Stimulated activated naive CD4-positive, alpha-beta T cell (primary cell): Measurements from ENCODE around the gene SYCE3.
"Not testable (repeated sequence)": the region's sequence is repeated elsewhere in the genome, so short reads cannot be mapped to it uniquely, and the experiment has no call there.

ENCODE experiments used
- DNase-seq, 6 experiments: peaks; one replicate each; lab custom pipeline; 2025; lab: John Stamatoyannopoulos, UW

The SYCE3 gene

DNA sequence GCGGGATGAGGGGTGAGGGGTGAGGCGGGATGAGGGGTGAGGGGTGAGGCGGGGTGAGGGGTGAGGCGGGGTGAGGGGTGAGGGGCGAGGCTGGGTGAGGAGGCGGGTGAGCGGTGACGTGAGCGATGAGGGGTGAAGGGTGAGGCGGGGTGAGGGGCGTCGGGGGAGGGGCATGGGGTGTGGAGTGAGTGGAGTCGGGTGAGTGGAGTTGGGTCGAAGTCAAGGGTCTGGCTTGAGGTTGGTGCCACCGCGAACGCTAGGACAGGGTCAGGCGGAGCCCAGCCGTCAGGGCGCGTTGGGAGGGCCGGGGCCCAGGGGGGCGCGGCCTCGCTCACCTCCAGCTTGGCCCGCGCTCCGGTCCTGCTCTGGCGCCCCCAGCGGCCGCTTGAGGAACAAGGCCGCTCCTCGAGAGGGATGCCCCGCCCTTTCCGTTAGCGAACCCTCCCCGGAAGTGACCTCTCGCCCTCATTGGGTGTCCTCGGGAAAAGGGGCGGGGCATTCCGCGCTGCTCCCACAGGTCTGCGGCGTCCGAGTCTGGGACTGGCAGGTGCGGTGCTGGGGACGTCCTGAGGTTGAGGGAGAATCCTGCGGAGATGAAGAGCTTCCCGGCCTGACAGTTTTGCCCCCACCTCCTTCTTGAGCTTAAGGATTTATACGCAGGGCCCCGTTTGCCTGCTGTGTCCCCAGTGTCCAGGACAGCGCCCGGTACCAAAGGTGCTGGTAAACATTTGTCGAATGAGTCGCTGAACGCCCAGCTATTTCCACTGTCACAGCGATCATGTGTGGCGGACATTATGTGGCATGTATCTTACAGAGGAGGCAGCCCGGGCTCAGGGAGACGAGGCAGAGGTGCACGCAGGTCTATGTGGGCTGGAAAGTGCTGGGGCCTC is at the start of gene SYCE3:
Gene SYCE3 (minus strand): TSS at position 397 of the 890 bp plus-strand sequence. CDS start 6,514 bp downstream, outside the sequence.
- DNase-seq: peak; percentile 86 to 96 (median 94)

DNA sequence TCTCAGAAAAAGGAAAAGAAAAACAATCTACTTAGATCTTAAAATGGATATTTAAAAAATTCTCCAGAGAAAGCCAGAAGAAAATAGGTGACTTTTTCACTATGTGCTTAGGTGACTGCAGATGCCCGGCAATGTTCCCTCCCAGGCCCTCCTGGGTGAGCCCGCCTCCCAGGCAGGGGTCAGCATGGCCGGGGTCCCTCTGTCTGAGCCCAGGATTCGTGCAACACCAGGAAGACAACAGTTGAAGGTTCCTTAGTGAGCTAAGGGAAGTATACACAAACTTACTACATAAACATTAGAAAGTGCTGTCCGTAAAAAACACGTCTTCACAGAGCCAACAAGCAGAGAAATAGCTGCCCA is 49.4 kb upstream of the SYCE3 start:
- DNase-seq: no peak

DNA sequence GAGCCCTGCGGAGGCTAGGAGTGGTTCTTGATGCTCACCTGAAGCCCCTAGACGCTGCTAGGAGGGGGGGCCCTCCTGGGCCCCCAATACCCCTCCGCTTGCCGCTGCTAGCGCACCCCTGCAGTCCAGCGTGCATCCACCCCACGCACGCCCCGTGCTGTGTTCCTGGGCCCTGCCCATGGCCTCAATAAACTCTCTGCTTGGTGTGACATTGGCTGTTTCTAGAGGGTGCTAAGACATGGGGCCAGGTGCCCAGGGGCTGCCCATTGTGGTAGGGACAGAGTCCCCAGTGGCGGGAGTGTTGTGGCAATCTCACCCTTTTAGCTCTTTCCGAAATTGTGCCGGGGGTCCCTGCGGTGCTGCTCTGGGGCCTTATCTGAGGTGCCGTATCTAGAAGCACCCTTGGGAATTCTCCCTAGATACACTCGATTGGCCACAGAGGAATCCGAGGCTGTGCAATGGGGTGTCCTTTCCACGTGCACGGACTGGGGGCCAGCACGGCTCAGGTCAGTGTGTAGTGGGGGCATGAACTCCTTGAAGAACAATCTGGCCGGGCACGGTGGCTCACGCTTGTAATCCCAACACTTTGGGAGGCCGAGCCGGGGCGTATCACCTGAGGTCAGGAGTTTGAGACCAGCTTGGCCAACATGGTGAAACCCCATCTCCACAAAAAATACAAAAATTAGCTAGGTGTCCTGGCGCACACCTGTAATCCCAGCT is 48.8 kb upstream of the SYCE3 start:
- DNase-seq: no peak

DNA sequence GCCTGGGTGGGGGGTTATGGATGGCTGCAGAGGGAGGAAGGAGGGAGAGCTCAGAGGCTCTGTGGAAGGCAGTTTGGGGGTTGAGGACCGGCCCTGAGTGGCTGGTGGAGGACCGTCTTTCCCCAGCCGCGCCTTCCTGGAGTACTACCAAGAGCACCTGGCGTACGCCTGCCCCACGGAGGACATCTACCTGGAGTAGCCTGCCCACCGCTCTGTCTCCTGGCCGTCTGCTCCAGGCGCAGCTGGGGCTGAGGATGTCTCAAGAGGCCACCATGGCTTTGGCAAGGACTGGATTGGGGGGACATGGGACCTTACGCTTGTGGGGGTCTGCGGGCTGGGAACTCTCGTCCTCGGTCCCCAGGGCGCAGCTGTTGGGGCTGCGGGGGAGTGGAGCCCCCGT is 47.9 kb upstream of the SYCE3 start:
- DNase-seq: no peak

DNA sequence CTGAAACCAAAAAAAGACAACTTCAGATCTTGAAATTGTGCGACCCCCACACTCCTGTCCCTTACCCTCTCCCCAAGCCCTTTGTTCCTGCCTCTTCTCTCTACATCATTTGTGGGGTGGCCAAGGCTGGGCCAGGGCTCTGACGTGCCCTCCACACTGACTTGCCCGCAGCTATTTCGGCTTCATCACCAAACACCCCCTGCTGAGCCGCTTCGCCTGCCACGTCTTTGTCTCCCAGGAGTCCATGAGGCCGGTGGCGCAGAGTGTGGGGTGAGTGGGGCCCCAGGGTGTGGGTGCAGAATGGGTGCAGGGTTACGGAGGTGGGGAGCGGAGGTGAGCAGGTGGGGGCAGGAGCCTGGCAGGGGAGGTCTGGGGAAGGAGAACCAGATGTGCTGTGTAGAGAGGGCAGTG is 47.3 kb upstream of the SYCE3 start:
- no peak for DNase-seq

GRCh38 chr22:50609599-50609998 is 46.9 kb upstream of the SYCE3 start:
- no peak for DNase-seq

DNA sequence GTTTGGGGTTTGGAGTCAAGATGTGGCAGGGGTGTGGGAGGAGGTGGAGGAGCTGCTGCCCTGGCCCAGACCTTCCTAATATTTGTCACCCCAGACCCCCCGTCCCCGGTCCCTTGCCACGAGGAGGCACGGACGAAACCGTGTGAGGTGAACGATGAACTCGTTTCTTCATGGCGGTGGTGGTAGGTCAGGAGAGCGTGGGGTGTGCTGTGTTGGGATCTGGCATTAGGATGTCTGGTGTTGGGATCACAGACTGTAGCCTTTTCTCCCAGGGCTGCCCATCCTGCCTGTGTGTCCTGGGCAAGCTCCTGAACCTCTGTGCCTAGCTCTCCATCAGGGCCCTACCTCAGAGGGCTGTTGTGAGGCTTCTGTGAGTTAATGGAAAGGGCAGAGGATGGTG is 46.3 kb upstream of the SYCE3 start:
- DNase-seq: no peak

DNA sequence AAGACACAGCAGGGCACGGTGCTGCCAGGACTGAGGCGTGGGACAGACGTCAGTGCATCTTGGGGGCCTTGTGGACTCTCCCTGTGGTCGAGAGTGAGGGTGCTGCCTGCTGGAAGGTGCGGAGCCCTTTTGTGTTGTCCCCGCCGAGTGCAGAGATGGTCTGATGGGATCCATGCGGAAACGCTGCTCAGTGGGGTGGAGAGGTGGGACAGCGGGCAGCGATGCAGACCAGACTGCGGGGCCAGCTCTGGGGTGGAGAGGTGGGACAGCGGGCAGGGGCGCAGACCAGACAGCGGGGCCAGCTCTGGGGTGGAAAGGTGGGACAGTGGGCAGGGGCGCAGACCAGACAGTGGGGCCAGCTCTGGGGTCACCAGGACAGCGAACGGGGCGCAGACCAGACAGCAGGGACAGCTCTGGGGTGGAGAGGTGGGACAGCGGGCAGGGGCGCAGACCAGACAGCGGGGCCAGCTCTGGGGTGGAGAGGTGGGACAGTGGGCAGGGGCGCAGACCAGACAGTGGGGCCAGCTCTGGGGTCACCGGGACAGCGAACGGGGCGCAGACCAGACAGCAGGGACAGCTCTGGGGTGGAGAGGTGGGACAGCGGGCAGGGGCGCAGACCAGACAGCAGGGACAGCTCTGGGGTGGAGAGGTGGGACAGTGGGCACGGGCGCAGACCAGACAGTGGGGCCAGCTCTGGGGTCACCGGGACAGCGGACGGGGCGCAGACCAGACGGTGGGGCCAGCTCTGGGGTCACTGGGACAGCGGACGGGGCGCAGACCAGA is 45.5 kb upstream of the SYCE3 start:
- DNase-seq: not testable (repeated sequence)

DNA sequence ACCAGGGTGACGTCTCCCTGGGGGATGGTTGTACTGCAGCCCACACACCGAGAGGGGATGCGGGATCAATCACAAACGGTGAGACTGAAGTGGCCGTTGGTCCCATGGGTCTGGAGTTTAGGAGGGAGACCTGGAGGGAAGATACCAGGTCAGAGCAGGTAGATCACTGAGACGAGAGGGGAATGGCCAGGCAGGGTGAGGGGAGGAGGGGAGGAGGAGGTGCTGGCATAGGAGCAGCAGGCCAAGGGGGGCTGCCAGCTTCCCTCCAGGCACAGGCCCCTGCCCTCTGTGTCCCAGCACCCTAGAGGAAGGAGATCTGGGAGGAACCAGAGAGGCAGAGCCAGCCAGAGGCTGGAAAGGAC is 44.9 kb upstream of the SYCE3 start:
- no peak for DNase-seq

GRCh38 chr22:50606946-50607658 is 44.4 kb upstream of the SYCE3 start:
- no peak for DNase-seq

DNA sequence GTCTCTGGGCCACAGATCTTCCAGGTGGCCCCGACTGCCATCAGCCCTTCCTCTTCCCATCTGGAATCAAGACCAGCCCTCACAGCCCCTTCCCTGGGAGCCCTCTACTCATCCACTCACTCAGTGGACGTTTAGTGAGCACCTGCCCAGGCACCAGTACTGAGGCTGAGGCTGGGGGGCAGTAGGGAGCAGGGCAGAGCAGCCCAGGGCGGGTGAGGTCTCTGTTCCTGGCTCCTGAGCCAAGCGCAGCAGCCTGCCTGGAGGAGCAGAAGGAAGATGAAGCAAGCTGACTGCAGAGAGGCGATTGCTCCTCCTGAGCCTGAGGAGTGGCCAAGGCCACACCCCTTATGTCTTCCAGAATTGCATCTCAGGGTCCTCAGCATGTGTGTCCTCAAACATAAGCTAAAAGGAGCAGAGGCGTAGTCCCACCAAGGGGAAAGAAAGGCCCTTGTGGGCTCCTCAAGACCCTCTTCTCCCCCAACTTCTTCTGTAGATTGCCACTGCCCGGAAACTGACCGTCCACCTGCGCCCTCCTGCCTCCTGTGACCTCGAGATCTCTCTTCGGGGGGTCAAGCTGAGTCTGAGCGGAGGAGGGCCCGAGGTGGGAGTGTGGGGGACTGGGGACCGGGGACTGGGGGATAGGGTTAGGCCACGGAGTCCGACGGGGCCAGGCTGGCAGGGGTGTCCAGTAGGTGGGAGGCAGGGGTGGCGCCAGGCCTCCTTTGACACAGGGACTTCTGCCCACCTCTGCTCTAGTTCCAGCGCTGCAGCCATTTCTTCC is 43.6 kb upstream of the SYCE3 start:
- no peak for DNase-seq

GRCh38 chr22:50605613-50606074 is 42.9 kb upstream of the SYCE3 start:
- DNase-seq: no peak

GRCh38 chr22:50605002-50605612 is 42.4 kb upstream of the SYCE3 start:
- no peak for DNase-seq

DNA sequence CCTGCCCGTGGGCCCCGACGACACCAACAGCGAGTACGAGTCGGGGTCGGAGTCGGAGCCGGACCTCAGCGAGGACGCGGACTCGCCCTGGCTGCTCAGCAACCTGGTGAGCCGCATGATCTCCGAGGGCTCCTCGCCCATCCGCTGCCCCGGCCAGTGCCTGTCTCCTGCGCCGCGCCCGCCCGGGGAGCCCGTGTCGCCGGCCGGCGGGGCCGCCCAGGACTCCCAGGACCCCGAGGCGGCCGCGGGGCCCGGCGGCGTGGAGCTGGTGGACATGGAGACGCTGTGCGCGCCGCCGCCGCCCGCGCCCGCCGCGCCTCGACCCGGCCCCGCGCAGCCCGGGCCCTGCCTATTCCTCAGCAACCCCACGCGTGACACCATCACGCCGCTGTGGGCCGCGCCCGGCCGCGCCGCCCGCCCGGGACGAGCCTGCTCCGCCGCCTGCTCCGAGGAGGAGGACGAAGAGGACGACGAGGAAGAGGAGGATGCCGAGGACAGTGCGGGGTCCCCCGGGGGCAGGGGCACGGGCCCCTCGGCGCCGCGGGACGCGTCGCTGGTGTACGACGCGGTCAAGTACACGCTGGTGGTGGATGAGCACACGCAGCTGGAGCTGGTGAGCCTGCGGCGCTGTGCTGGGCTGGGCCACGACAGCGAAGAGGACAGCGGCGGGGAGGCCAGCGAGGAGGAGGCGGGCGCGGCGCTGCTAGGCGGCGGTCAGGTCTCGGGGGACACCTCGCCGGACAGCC is 41.7 kb upstream of the SYCE3 start:
- no peak for DNase-seq

DNA sequence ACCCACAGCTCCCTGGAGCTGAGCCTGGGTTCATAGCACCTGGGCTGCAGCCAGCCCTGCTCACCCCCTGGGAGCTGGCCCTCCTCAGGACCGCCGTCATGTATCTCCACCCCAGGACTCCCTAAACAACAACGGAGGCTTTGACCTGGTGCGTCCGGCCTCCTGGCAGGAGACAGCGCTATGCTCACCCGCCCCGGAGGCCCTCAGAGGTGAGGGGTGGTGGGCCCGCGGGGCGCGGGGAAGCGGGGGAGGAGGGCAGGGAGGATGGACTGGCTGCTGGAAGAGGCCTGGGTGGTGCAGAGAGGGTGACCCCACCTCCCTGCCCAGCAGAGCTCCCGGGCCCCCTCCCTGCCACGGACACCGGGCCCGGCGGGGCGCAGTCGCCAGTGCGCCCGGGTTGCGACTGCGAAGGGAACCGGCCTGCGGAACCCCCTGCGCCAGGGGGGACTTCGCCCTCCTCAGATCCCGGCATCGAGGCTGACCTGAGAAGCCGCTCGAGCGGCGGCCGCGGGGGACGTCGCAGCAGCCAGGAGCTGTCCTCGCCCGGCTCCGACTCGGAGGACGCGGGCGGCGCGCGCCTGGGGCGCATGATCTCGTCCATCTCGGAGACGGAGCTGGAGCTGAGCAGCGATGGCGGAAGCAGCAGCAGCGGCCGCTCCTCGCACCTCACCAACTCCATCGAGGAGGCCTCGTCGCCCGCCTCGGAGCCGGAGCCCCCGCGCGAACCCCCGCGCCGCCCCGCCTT is 41.0 kb upstream of the SYCE3 start:
- no peak for DNase-seq

- no peak for DNase-seq
These were observed 39.6 kb upstream of the SYCE3 start for GRCh38 chr22:50602338-50602700.

DNA sequence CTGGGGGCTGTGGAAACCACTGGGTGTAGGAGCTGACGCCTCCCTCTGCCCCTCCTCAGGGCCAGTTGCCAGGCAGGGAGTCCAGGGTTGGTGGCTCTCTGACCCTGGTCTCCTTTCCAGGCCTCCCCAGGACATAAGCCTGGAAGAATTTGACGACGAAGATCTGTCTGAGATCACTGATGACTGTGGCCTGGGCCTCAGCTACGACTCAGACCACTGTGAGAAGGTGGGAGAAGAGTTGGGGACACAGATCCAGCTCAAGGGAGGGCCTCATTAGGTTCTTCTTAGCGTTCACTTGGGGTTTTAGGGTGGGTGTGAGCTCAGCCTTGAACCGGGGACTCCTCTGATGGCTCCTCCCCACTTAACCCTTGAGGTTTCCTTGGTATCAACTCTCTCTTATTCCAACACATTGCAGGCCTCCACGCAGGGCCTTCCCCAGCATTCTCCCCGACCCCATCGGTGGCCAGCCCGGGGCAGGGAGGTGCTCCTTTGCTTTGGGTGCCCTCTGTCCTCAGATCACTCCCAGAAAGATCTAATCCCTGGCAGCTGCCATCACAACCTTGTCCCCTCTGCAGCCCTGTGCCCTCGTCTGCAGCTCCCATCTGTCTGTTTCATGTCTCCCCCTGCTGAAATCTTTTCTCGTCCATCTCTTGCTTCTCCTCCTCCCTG is 39.1 kb upstream of the SYCE3 start:
- DNase-seq: no peak

DNA sequence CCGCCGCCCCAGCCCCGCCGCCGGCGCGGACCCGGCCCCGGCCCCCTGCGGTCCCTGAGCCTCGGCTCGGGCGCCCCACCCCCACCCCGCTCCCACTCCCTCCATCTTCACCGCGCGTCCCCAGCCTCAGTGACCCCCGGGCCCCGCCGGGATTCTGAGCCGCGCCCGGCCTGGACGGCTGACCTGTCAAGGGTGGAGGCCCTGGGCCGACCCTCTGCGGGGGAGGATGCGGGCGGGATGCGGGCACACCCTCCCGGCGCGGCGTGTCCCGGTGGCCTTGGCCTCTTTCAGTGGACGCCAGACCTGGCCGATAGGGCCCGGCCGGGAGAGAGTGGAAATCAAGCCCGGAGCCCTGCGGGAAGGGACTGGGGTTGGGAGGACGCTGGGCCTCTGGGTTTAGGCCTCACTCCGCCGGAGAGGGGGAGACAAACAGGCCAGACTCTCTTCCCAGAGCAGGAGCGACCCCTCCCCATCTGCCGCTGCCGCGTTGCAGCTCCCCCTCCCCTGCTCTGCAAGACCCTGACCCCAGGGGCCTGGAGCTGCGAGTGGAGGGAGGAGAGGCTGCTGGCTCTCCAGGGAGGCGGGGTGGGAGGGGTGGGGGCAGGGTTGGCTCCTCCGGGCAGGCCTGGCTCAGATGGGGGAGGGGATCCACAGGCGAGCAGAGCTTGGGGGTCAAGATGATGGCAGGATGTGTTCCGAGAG is 38.4 kb upstream of the SYCE3 start:
- no peak for DNase-seq
